Activated T-cell treated with anti-CD3 and anti-CD28 coated beads, Interleukin-2, amount 50 U/mL, for 1 hour (primary cell): ENCODE measurements around the gene WDR36.
A peak's percentile ranks its signal among the peaks of the same experiment; 100 is the strongest.

Source experiments
- DNase-seq: peaks from one replicate; pipeline ENCODE4 v3.0.0-alpha.2; 2020

The WDR36 gene

DNA sequence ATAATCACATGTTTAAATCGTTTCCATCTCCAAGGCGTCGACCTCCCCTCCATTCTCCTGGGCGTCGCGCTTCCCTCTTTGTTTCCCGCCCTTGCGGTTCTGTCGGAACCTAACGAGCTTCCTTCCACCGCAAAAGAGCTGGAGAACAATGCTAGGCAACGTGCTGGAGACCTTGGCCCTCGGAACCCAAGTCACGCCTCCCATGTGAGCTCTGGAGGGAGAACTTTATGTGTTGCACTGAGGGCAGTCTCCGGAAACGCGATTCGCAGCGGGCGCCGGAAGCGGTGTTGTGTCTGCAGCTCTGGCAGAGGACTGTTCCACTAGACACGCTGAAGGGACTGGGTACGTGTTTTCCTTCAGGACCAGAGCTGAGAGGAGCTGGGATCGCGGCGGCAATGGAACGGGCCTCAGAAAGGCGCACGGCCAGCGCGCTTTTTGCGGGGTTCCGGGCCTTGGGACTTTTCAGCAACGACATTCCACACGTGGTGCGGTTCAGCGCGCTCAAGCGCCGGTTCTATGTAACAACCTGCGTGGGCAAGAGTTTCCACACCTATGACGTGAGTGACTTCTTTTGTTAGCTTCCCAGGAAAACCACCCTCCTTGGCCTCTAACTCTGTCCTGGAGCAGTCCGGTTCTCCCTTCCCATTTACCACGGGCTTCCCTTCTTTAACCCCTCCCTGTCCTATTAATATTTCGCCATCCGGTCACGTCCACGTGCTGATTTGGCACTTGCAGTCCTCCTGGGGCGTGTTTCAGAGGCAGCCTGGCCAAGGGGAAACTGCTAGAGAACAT lies at the start of gene WDR36:
Gene WDR36 (plus strand): TSS at position 287 of the 792 bp plus-strand sequence. CDS start 109 bp downstream, at position 396.
- peak; percentile 91 for DNase-seq

DNA sequence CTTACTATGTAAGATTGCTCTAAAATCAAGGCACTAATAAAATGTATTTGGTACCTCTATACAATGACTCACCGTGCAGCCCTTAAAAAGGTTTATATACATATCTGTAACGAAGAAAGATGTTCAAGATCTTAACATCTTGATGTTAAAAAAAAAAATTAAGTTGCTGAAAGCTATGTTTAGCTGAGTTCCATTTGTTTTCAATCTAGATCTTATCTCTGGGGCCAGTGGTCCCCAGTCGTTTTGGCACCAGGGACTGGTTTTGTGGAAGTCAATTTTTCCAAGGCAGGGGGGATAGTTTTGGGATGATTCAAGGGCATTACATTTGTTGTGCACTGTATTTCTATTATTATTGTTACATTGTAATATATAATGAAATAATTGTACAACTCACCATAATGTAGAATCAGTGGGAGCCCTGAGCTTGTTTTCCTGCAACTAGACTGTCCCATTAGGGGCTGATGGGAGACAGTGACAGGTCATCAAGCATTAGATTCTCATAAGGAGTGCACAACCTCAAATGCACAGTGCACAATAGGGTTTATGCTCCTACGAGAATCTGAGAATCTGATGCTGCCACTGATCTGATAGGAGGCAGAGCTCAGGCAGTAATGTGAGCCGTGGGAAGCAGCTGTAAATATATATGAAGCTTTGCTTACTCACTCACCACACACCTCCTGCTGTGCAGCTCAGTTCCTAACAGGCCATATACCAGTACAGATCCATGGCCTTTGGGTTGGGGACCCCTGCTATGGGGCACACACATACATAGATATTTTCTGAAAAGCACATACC lies 48.2 kb upstream of the WDR36 start:
- DNase-seq: no peak

- DNase-seq: no peak
Measured at GRCh38 chr5:111058064-111058463, 34.1 kb upstream of the WDR36 start.

DNA sequence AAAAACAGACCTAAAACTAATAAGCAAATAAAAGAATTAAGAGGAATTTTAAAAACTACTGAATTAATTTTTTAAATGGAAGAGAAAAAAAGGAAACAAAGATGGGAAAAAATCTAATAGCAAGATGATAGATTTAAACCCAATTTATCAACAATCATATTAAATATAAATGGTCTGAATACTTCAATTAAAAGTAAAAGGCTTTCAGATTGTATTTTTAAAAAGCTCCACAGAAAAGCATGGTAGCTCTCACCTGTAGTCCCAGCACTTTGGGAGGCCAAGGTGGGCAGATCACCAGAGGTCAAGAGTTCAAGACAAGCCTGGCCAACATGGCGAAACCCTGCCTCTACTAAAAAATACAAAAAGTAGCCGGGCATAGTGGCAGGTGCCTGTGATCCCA lies 32.0 kb upstream of the WDR36 start:
- no peak for DNase-seq

GRCh38 chr5:111061618-111062017 lies 30.5 kb upstream of the WDR36 start:
- DNase-seq: no peak

GRCh38 chr5:111063709-111064322 lies 28.3 kb upstream of the WDR36 start:
- no peak for DNase-seq

GRCh38 chr5:111066261-111066938 lies 25.7 kb upstream of the WDR36 start:
- DNase-seq: no peak

DNA sequence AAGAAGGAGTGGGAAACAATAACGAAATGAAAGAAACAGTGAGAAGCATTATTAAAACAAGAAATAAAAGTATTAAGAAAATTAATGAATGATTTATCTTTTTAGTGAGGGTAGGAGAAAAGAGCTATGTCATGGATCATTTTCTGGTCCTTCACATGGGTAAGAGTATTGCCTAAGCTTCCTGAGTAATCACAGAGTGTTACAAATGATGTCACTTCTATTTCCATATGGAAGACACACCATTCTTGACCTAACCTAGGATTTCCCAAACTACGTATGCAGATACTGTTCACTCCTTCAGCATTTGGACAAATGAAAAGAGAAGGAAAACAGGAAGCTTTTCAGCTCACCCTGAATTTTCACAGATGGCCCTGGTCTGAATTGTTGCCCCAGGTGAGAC lies 23.9 kb upstream of the WDR36 start:
- DNase-seq: no peak

- DNase-seq: no peak
Measured at GRCh38 chr5:111069839-111070238, 22.3 kb upstream of the WDR36 start.

DNA sequence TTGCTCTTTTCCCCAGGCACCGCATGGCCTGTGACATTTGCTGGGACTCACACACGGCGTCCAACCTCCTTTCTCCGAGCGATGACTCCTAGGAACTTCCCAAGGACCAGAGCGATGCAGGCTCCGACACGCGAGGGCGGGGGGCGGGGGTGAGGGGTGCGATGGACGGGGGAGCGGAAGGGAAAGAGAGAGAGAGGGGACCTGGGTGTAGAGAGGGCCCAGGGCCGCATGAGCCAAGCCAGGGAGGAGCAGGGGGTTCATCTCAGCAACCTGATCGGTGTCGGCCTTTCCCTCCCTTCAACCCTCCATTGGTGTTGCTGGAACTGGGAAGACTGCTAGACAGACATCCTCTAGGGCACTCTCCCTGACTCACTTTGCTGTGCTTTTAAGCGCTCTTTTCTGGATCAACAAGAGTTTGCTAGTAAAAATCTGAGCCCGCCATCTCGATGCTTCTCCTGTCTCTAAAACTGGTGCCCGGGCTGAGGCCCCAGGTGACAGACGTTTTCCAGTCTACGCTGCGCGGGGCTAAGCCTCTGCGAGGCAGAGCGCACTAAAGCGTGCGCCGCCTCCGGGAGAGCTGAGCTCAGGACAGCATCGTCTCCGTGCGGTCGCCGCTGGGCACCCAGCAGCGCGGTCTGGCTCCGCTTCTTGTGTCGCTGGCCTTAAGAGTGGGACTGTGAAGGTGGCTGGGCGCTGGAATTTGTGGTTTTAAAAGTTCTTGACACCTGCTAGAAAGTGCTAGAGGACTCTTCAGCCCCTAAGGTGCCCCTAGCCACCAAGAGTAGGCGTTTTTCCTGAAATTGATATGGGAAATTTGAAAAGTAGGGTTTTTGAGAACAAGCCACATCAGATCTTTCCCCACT lies 21.6 kb upstream of the WDR36 start:
- peak; percentile 26 for DNase-seq

DNA sequence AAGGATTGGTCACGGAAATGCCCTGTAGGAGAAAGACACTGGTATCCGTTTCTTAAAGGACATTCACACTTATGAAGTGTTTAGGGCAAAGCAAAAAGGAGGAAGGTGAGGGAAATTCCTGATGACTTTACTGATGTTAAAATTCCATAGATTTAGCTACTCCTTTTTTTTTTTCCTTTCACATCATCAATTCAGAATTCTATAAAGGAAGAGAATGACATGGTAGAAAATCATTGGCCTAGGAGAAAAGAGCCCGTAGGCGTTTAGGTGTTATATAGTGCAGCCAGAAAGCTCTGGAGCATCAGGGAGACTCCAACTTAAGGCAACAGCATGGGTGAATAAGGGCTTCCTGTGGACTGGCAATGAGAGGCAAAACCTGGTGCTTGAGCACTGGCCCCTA lies 20.7 kb upstream of the WDR36 start, which contains the start of gene TSLP:
Gene TSLP (plus strand): TSS at position 301 of the 400 bp plus-strand sequence. CDS start 178 bp downstream, outside the sequence.
- DNase-seq: no peak

DNA sequence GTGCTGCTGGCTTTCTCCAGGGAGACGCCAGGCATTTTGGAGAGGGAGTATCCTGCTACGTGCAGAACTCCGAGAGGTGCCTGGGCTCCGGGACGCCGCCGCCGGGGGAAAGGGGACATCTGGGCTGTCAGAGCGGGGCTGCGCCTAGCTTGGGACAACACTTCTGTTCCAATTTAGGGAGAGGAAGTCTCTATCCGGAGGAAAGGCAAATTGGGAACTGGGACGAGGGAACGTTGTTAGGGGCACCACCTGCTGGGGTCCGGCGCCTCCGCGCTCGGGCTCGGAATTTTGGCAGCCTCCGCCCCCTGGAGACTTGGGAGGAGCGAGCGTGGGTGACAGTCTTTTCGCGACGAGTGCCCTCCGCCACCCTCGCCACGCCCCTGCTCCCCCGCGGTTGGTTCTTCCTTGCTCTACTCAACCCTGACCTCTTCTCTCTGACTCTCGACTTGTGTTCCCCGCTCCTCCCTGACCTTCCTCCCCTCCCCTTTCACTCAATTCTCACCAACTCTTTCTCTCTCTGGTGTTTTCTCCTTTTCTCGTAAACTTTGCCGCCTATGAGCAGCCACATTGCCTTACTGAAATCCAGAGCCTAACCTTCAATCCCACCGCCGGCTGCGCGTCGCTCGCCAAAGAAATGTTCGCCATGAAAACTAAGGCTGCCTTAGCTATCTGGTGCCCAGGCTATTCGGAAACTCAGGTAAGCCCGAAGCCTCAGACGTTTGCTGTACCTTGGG lies 19.0 kb upstream of the WDR36 start:
- peak; percentile 61 for DNase-seq

GRCh38 chr5:111074244-111074643 lies 17.9 kb upstream of the WDR36 start:
- DNase-seq: no peak

DNA sequence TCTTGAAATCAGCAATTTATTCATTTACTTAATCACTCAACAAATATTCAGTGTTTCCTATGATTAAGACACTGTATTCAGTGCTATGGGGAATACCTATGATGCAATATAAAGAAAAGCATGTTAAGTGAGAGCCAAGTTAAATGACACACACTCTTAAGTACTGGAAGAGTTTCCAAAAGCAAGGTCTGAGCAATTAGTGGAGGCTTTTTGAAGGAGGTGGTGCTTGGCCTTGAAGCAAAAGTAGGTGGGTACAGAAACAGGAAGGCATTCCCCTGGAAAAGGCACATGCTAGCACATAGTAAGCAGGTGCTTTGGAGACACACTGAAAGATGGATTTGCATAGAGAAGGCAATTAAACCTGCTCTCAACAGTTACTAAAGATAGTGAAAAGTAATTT lies 16.6 kb upstream of the WDR36 start:
- no peak for DNase-seq

- no peak for DNase-seq
Measured at GRCh38 chr5:111076091-111076490, 16.1 kb upstream of the WDR36 start.

DNA sequence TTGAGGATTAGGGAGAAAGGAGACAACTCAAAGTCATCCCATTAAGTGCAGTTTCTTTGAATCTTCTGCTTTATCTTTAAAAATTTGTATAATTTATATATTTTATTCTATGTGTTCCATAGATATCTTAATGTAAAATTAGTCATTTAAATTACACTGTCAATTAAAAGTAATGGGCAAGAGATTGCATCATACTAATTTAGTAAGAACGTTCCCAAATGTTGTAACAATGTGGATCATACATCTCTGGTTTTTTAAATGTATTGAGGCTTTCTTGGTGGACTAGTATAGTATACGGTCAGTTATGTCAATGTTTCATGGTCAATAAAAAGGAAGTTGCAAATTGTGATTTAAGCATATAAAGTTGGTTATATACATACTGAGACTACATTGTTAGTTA lies 14.5 kb upstream of the WDR36 start:
- no peak for DNase-seq

GRCh38 chr5:111079846-111080245 lies 12.3 kb upstream of the WDR36 start:
- DNase-seq: no peak

- DNase-seq: no peak
Measured at GRCh38 chr5:111083323-111083722, 8.8 kb upstream of the WDR36 start.

GRCh38 chr5:111095982-111096381 lies 3.8 kb downstream of the WDR36 start:
- DNase-seq: no peak

DNA sequence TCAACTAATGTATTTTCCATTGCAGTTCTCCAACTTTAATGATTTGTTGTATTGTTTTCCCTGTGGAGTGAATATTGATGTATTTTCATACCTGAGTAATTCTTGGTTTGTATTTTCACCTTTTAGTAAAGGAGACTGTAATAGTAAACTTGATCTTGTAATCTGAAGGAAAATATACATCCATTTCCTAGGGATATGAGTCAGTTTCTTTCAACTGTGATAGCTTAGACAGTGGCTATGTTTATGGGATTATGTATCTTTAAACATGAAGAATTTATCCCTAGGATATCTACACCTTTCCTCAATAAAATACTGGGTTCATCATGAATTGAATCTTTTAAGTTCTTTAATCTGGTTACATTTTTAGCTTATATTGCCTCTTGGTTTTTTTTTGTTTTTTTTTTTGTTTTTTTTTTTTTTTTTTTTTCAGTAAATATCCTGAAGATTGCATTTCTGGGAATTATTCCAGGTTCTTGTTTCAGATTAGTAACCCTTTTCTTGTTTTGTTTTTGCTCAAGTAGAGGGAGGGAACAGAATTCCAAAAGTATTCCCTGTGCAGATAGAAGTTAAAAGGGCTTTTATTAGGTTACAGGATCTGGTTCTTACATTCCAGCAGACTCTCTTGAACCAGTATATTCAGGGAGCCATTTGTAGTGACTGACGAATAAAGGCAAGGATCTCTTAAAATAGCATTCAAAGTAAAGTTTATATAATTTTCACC lies 7.1 kb downstream of the WDR36 start:
- DNase-seq: no peak
